Glutamatergic neuron (in vitro differentiated cells): ENCODE results near the gene TOMM5. TPM values are rescaled to one million over a fixed set of nuclear protein-coding genes. Genes with fewer than 3 reads are reported as not detected.
A peak's percentile ranks its signal among the peaks of the same experiment; 100 is the strongest.

Experiments
- DNase-seq: peaks from one replicate; pipeline ENCODE4 v3.0.0; 2022
- H3K27ac Mint-ChIP-seq: one replicate; pipeline ENCODE4 v1.8.0; 2020; ENCODE audit warnings: mild to moderate bottlenecking, mixed read lengths, inconsistent platforms; ENCODE audit not compliant: unreplicated experiment
- H3K27me3 Mint-ChIP-seq: one replicate; pipeline ENCODE4 v1.8.0; 2020; ENCODE audit warnings: mild to moderate bottlenecking, moderate library complexity, mixed read lengths, inconsistent platforms; ENCODE audit not compliant: unreplicated experiment
- H3K36me3 Mint-ChIP-seq: one replicate; pipeline ENCODE4 v1.8.0; 2020; ENCODE audit warnings: mild to moderate bottlenecking, mixed read lengths, inconsistent platforms; ENCODE audit not compliant: unreplicated experiment
- H3K4me1 Mint-ChIP-seq: one replicate; pipeline ENCODE4 v1.8.0; 2020; ENCODE audit warnings: mild to moderate bottlenecking, low read depth, mixed read lengths, inconsistent platforms; ENCODE audit not compliant: unreplicated experiment
- H3K4me3 Mint-ChIP-seq: one replicate; pipeline ENCODE4 v1.8.0; 2020; ENCODE audit warnings: mild to moderate bottlenecking, mixed read lengths, inconsistent platforms; ENCODE audit not compliant: unreplicated experiment
- H3K9me3 Mint-ChIP-seq: one replicate; pipeline ENCODE4 v1.8.0; 2020; ENCODE audit warnings: mild to moderate bottlenecking, moderate library complexity, mixed read lengths, inconsistent platforms; ENCODE audit not compliant: unreplicated experiment
- total RNA-seq: library from RNA; stranded (reverse); fragmentation: NEBNext Ultra II Directional; extraction: Animal tissue kit (Norgen Biotek cat#: 25700); gene quantifications from one replicate; pipeline ENCODE4 v1.2.1, GENCODE V29; 2021; ENCODE audit not compliant: unreplicated experiment
- TF ChIP-seq, protein P1 (sequence below): fragments of 200-600 bp; sonication (generic); IDR thresholded peaks from one replicate; pipeline ENCODE4 v1.5.0; 2021; ENCODE audit not compliant: partially characterized antibody, unreplicated experiment

The TOMM5 gene
- total RNA-seq, 1 donor from 2014 or later, result 52.4 TPM

- Mint-ChIP-seq H3K4me3 (no peak overlapping the region), H3K9me3 (peaks cover 1% of the 10 kb centered on the region), H3K36me3 (no peaks in the 10 kb centered on the region), H3K27ac (no peak overlapping the region), H3K27me3 (peaks cover 6% of the 10 kb centered on the region), H3K4me1 (peaks cover 35% of the 10 kb centered on the region)
- DNase-seq, result no peak
- TF ChIP-seq, protein P1, sequence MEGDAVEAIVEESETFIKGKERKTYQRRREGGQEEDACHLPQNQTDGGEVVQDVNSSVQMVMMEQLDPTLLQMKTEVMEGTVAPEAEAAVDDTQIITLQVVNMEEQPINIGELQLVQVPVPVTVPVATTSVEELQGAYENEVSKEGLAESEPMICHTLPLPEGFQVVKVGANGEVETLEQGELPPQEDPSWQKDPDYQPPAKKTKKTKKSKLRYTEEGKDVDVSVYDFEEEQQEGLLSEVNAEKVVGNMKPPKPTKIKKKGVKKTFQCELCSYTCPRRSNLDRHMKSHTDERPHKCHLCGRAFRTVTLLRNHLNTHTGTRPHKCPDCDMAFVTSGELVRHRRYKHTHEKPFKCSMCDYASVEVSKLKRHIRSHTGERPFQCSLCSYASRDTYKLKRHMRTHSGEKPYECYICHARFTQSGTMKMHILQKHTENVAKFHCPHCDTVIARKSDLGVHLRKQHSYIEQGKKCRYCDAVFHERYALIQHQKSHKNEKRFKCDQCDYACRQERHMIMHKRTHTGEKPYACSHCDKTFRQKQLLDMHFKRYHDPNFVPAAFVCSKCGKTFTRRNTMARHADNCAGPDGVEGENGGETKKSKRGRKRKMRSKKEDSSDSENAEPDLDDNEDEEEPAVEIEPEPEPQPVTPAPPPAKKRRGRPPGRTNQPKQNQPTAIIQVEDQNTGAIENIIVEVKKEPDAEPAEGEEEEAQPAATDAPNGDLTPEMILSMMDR, result no peak
Measured at GRCh38 chr9:37622462-37622861, 30.1 kb upstream of the TOMM5 start.

DNA sequence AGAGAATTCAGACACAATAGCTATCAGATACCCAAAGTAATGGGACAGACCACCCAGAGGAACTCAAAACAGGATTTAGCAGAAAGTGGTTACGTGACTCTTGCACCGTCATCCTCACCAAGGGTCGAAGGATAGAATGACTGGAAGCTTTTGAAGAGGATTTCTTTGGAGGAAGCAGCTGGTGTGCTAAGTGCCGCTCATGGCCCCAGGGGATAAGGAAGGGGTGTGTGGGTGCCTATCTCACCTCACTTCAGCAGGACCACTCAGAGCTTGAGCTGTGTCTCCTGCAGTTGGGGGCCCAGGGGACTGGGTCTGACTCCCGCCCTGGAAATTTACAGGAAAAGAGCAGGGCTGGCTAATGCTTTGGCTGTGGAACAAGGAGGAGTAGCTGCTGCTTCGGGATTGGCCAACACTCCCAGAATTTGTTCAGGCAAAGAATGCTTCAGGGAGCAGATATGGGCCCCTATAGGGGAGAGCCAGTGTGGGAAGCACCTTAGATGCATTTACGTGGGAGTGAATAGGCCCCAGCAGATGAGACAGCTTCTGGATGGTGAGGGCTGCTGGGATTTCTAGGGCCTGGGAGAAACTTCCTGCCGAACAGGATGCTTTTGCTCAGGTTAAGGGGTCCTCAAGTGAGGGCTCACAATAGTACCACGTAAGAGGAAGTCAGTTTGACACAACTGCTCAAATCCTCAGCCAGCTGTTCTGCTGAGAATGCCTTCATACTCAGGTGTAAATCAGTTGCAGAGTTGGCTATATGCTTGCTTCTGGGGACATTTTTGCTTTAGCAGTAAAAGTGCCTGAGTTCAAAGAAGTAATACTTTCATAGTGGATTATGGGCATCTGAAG is 29.1 kb upstream of the TOMM5 start:
- DNase-seq, result peak; percentile 37
- no peaks in the 10 kb centered on the region for H3K36me3 Mint-ChIP-seq
- H3K4me1 Mint-ChIP-seq, result peaks cover 31% of the 10 kb centered on the region
- no peak overlapping the region for H3K4me3 Mint-ChIP-seq
- peaks cover 1% of the 10 kb centered on the region for H3K9me3 Mint-ChIP-seq
- H3K27ac Mint-ChIP-seq, result peak overlapping the region; percentile 53
- H3K27me3 Mint-ChIP-seq, result peaks cover 6% of the 10 kb centered on the region
- TF ChIP-seq, protein P1, result no peak

DNA sequence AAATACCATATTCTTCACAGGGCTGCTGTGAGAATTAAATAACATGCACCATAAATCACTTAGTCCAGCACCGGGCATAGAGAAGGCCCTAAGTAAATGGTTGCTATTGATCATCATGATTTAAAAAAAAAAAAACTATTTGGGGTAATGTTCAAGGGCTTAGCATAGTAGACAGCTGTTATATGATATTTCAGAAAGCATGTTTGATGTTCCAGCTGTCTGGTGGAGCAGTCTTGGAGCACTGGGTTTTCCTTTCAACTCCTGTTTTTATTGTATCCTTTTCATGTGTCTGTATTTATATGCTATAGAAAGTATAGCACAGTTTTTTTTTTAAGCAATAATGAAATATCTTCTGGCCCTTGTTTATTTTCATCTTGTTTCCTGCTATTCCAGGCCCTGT is 28.0 kb upstream of the TOMM5 start:
- Mint-ChIP-seq H3K4me3 (no peak overlapping the region), H3K36me3 (no peaks in the 10 kb centered on the region)

GRCh38 chr9:37619806-37620205 is 27.4 kb upstream of the TOMM5 start:
- H3K27me3 Mint-ChIP-seq, result peaks cover 6% of the 10 kb centered on the region
- peaks cover 31% of the 10 kb centered on the region for H3K4me1 Mint-ChIP-seq
- H3K4me3 Mint-ChIP-seq, result no peak overlapping the region
- no peaks in the 10 kb centered on the region for H3K36me3 Mint-ChIP-seq
- TF ChIP-seq, protein P1, result no peak
- DNase-seq, result no peak
- H3K9me3 Mint-ChIP-seq, result peaks cover 1% of the 10 kb centered on the region
- H3K27ac Mint-ChIP-seq, result no peak overlapping the region

More for the DNA sequence above, 28.0 kb upstream of the TOMM5 start:
- TF ChIP-seq, protein P1, result no peak
- no peak overlapping the region for H3K27ac Mint-ChIP-seq
- peaks cover 6% of the 10 kb centered on the region for H3K27me3 Mint-ChIP-seq
- H3K4me1 Mint-ChIP-seq, result peaks cover 31% of the 10 kb centered on the region
- H3K9me3 Mint-ChIP-seq, result peaks cover 1% of the 10 kb centered on the region
- DNase-seq, result no peak

- TF ChIP-seq, protein P1, result no peak
- Mint-ChIP-seq H3K27me3 (peaks cover 6% of the 10 kb centered on the region), H3K27ac (peak overlapping the region; percentile 5), H3K36me3 (no peaks in the 10 kb centered on the region), H3K9me3 (peaks cover 4% of the 10 kb centered on the region), H3K4me1 (peaks cover 27% of the 10 kb centered on the region), H3K4me3 (no peak overlapping the region)
- DNase-seq, result no peak
Measured at GRCh38 chr9:37618817-37619216, 26.4 kb upstream of the TOMM5 start.
